HG03439 (cell line): ENCODE measurements around the gene ASPRV1.
"Not testable (repeated sequence)": the region's sequence is repeated elsewhere in the genome, so short reads cannot be mapped to it uniquely, and the experiment has no call there.

Experiments used
- ATAC-seq: cut with Tn5 transposase; IDR thresholded peaks from one replicate; pipeline ENCODE4 v1.9.1; 2021; ENCODE audit warnings: mild to moderate bottlenecking, moderate library complexity; ENCODE audit not compliant: unreplicated experiment

Gene ASPRV1

DNA sequence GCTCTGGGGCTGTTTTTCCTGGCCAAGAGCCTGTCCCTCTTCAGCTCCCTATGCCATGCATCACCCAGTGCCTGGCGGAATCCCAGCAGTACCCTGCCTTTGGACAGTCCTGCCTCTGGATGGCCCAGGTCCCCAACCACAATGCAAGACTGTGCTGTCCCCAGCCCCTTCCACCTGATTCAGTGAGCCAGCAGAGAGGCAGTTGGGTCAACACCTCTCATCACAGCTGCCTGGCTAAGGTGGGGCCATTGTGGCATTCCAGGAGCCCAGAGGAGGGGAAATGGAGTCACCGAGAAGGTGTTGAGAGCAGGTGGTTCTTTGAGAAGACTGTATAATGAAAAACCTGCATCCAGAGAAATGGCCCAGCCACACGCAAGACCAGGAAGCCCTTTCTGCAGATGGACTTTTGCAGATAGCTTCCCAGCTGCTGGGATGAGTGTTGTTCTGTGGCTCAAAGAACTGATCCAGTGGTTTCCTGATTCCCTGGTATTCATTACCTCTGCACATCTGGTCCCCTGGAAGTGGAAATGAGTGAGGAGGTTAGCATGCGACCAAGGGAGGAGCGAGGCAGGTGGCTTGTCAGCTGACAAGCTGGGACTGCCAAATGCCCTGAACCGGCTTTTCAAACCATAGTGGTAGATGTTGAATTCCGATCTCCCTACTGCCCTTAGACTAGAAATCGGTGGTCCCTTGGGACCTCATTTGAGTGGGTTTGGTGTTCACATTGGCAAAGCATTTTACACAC is 1.7 kb upstream of the ASPRV1 start:
- no peak for ATAC-seq

GRCh38 chr2:69960821-69961220 is 610 bp downstream of the ASPRV1 start:
- ATAC-seq: no peak

- no peak for ATAC-seq
These were observed 2.0 kb downstream of the ASPRV1 start for GRCh38 chr2:69959425-69959824.

- no peak for ATAC-seq
These were observed 3.0 kb downstream of the ASPRV1 start for GRCh38 chr2:69958480-69958879.

GRCh38 chr2:69957965-69958364 is 3.5 kb downstream of the ASPRV1 start:
- ATAC-seq: no peak

- no peak for ATAC-seq
These were observed 4.9 kb downstream of the ASPRV1 start for GRCh38 chr2:69956475-69956979.

DNA sequence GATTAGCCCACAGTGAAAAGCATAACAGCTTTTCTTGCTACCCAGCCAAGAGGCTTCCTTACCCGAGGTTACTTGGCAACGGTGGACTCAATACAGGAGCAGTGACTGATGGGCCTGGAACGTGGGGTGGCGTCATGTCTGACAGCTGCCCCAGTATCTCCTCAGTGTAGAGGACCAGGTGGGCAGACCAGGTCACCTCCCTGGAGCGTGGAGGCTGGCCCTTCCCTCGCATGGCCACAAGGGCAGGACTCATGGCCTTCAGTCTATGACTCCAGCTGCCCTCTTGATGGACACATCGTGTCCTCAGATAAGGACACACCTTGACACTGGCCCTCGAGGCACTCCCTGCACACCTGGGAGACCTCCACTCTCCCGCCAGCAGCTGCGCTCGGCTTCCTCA is 6.4 kb downstream of the ASPRV1 start:
- no peak for ATAC-seq

- ATAC-seq: no peak
These were observed 7.3 kb downstream of the ASPRV1 start for GRCh38 chr2:69954084-69954483.

DNA sequence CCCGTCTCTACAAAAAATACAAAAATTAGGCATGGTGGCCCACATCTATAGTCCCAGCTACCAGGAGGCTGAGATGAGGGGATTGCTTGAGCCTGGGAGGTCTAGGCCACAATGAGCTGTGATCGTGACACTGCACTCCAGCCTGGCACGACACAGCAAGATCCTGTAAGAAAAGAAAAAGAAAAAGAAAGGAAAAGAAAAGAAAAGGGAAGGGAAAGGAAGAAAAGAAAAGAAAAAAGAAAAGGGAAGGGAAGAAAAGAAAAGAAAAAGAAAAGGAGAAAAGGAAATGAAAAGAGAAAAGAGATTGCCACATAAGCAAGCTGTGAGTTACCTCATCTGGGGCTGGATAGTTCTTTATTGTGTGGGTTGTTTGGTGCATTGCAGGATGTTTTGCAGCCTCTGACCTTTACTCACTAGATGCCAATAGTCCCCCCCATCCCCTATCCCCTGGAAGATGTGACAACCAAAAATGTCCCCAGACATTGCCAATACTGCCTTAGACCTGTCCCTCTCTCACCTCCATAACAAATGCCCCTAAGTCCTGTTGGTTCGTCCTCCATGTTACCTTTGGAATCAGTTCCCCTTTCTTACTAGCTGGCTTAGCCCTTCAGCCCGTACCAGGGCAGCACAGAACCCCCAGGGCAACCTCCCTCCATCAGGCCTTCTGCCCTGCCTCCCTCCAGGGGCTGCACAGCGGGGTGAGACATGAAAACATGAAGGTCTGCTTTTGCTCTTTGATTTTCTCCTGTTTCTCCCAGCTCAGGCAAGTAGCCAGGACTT is 8.9 kb downstream of the ASPRV1 start:
- ATAC-seq: no peak

DNA sequence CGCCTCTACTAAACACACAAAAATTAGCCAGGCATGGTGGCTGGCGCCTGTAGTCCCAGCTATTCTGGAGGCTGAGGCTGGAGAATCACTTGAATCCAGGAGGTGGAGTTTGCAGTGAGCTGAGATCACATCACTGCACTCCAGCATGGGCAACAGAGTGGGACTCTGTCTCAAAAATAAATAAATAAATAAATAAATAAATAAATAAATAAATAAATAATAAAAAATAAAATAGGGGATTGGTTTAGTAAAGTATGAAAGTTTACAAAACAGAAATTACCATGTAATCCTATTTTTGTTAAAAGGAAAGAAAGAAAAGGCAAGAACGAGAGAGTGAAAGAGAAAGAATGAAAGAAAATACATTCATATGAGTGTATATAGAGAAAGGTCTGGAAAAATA is 10.8 kb downstream of the ASPRV1 start:
- ATAC-seq: not testable (repeated sequence)

DNA sequence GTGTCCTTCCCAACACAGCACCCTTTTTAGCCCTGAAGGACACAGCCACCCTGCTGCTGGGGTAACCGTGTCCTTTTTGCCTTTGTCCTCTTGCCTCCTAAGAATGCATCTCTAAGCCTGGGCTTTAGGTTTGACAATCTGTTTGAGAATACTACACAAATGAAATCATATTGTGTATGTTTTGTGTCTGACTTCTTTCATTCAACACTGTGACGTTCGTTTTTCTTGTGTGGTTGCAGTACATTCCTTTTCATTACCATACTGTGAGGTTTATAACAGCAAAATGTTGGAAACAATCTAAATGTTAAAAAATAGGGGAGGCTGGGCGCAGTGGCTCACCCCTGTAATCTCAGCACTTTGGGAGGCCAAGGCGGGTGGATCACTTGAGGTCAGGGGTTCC is 11.2 kb downstream of the ASPRV1 start:
- no peak for ATAC-seq

DNA sequence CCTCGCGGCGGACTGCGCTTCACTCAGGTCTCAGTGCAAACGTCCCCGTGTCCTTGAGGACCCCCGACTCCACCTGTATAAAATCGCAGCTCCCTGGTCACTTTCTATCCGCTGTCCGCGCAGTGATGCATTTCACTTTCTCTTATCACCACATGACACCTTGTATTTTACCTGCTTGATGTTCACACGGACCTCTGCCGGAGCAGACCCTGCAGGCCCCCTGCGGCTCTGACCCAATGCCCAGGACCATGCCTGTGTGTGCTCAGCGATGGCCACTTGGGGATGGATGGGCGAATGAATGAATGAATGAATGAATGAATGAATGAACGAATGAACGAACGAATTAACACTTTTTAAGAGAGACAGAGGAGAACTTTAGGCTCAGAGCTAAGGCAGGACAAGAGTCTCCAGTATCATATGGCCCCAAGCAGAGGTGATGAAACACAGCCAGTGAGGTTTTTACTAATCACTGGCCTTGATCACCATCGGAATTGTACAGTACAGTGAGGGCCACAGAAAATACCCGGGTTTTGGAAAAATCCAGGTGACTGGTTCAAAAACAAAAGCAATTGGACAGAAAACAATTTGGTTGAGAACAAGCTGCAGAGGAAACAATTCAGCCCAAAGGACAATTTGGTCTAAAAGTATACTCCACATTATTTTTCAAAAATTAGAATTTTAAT is 12.3 kb downstream of the ASPRV1 start:
- ATAC-seq: no peak

- no peak for ATAC-seq
These were observed 13.1 kb downstream of the ASPRV1 start for GRCh38 chr2:69948032-69948962.

DNA sequence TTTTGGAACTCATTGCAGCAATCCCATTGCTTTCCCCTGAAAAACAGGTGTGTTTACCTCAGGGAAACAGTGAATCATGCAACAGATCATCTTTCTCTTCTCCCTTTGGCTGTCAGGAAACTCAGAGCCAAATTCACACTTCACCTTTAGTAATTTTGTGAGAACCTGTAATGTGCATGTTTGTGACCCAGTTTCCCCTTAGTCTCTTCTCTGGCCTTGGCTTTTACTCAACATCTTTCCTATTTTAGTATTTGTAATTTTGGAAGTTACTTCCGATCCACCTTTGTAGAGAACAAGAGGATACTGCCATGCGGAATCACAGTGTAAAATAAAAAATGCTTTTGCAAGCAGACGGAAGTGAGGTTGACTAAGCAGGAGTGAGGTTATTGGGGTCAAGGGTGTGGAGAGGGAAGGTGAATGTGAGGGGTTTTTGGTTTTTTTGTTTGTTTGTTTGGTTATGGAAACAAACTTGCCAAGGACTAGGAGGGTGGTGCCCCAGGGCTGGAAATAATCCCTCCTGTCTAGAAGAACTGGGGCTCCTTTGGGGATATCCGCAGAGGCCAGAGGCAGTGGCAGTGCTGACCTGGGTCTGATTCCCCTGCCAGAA is 14.0 kb downstream of the ASPRV1 start:
- no peak for ATAC-seq

GRCh38 chr2:69946351-69947324 is 14.8 kb downstream of the ASPRV1 start:
- no peak for ATAC-seq

DNA sequence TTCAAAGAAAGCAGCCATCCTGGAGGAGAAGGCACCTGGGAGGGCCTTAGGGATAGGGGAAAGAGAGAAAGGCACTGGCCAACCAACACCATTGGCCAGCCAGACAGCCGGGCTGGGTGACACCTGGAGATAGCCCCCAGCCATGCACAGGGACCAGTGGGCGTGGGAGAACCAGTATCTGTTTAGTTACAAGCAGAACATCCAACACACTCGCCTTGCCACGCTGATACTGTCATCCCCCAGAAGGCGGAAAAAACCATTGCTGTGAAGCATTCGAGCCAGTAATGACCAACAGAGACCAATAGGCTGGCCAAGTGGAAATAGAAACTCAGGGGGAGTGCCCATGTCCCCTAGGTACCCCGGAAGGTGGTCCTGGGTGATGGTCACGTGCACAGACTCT is 15.5 kb downstream of the ASPRV1 start:
- no peak for ATAC-seq

DNA sequence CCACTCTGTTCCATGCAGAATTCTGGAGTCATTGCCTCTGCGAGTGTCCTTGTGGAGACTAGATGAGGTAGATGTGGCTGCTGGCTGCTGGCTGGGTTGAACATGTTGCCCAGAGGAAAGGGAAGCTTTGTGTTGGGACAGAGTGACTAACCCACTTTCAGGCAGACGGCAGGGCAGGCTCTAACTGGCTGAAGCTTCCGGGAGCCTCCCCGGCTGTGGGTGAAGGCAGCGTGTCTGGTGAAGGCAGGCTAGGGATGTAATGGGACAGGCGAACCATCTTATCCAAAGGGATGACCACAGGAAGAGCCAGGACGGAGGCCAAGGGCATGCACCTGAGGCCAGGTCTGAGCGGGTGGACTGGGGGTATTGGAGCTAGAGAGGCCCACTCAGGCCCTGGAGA is 16.0 kb downstream of the ASPRV1 start:
- ATAC-seq: no peak

DNA sequence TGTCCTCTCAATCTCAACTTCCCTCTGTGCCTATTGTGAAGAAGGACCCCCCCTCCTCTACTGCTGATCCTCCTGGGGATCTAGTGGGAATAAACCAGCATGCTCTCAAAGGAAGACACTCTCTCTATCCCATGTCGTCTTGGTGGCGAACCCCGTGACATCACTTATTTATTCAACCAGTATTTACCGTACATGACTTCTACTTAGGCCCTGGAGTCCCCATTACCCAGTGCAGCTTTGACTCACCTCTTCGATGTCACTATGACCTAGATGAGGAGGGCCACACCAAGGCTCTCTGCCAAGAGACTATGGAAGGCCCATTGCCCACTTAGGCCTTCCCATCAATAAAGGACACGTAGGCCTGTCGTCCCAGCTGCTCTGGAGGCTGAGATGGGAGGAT is 16.7 kb downstream of the ASPRV1 start:
- no peak for ATAC-seq
